PC-9 (cell line): ENCODE measurements around the gene IKZF3. TPM values are rescaled to one million over a fixed set of nuclear protein-coding genes. Genes with fewer than 3 reads are reported as not detected.

Experiments
- BruUV-seq: library from RNA; stranded (reverse); fragments of 400-500 nt; replicated peaks from 2 replicates; lab custom pipeline; 2021; lab: Mats Ljungman, UMichigan
- CTCF ChIA-PET: fragments of 300-600 bp; sonication (Branson Sonifier 250); formaldehyde crosslinking; loops from one replicate; lab custom pipeline; 2022; ENCODE audit warnings: antibody characterized with exemption; lab: Charles Lee
- POLR2A ChIA-PET: fragments of 300-600 bp; sonication (Branson Sonifier 250); formaldehyde crosslinking; loops from one replicate; lab custom pipeline; 2022; ENCODE audit warnings: antibody characterized with exemption; ENCODE audit not compliant: unreplicated experiment; lab: Charles Lee
- DNase-seq, 2 experiments: peaks; one replicate each; pipeline versions ENCODE4 v3.0.0 to v3.0.0-alpha.2; 2015 to 2022; ENCODE audit warnings: mixed read lengths in 1 of 2
- H2AFZ ChIP-seq: fragments of 200-600 bp; sonication (generic); 2 replicates; pipeline ENCODE4 v1.8.1; 2017; ENCODE audit warnings: antibody characterized with exemption
- H3F3A ChIP-seq: fragments of 200-600 bp; sonication (generic); 2 replicates; pipeline ENCODE4 v1.8.1; 2017; ENCODE audit warnings: antibody characterized with exemption, mild to moderate bottlenecking, low read depth; ENCODE audit not compliant: insufficient read depth
- H3K27ac ChIP-seq: fragments of 200-600 bp; sonication (generic); 2 replicates; pipeline ENCODE4 v1.6.1; 2016; ENCODE audit warnings: mixed run types
- H3K27me3 ChIP-seq: fragments of 200-600 bp; sonication (generic); 2 replicates; pipeline ENCODE4 v1.6.1; 2016; ENCODE audit warnings: low read depth, mixed run types; ENCODE audit not compliant: insufficient read depth
- H3K36me3 ChIP-seq: fragments of 200-600 bp; sonication (generic); 2 replicates; pipeline ENCODE4 v1.6.1; 2016; ENCODE audit warnings: low read depth, mixed run types
- H3K4me1 ChIP-seq: fragments of 200-600 bp; sonication (generic); replicated peaks from 2 replicates; pipeline ENCODE4 v1.6.1; 2016; ENCODE audit warnings: mixed run types; ENCODE audit not compliant: insufficient read depth
- H3K4me2 ChIP-seq: fragments of 200-600 bp; sonication (generic); 2 replicates; pipeline ENCODE4 v1.6.1; 2017; ENCODE audit warnings: mixed run types
- H3K4me3 ChIP-seq: fragments of 200-600 bp; sonication (generic); 2 replicates; pipeline ENCODE4 v1.6.1; 2016; ENCODE audit warnings: mixed run types
- H3K79me2 ChIP-seq: fragments of 200-600 bp; sonication (generic); 2 replicates; pipeline ENCODE4 v1.6.1; 2017; ENCODE audit warnings: low read depth, mixed run types
- H3K9me2 ChIP-seq: fragments of 200-600 bp; sonication (generic); 2 replicates; pipeline ENCODE4 v1.8.1; 2017; ENCODE audit warnings: mild to moderate bottlenecking; ENCODE audit not compliant: insufficient read depth
- H3K9me3 ChIP-seq: fragments of 200-600 bp; sonication (generic); 2 replicates; pipeline ENCODE4 v1.8.1; 2016; ENCODE audit warnings: low read depth; ENCODE audit not compliant: insufficient read depth
- H4K20me1 ChIP-seq: fragments of 200-600 bp; sonication (generic); 2 replicates; pipeline ENCODE4 v1.8.1; 2017; ENCODE audit not compliant: insufficient read depth
- EZH2 ChIP-seq: fragments of 200-600 bp; sonication (generic); IDR thresholded peaks from 2 replicates; pipeline ENCODE4 v1.8.0; 2017; ENCODE audit warnings: antibody characterized with exemption, low read depth
- intact Hi-C: fragments of 100-400 bp; cut with micrococcal nuclease; formaldehyde crosslinking; loops from one replicate; pipeline ENCODE4 v1.10.0; 2022; ENCODE audit not compliant: unreplicated experiment
- microRNA-seq: library from miRNA; unstranded; fragments of <30 nt; microRNA quantifications from one replicate; pipeline ENCODE4 v1.2.0, GENCODE V29; 2021; ENCODE audit warnings: borderline number of aligned reads, borderline replicate concordance
- total RNA-seq: library from RNA; stranded (reverse); gene quantifications from 2 replicates; pipeline ENCODE4 v1.2.3, GENCODE V29; 2021
- TF ChIP-seq, protein P1 (sequence below): fragments of 200-600 bp; sonication (generic); conservative IDR thresholded peaks from 2 replicates; pipeline ENCODE4 v1.6.1; 2017; ENCODE audit warnings: mixed run types, antibody characterized with exemption, mild to moderate bottlenecking, moderate library complexity

IKZF3 gene
- total RNA-seq, 1 experiment from 2014 or later = 0.04 TPM

DNA sequence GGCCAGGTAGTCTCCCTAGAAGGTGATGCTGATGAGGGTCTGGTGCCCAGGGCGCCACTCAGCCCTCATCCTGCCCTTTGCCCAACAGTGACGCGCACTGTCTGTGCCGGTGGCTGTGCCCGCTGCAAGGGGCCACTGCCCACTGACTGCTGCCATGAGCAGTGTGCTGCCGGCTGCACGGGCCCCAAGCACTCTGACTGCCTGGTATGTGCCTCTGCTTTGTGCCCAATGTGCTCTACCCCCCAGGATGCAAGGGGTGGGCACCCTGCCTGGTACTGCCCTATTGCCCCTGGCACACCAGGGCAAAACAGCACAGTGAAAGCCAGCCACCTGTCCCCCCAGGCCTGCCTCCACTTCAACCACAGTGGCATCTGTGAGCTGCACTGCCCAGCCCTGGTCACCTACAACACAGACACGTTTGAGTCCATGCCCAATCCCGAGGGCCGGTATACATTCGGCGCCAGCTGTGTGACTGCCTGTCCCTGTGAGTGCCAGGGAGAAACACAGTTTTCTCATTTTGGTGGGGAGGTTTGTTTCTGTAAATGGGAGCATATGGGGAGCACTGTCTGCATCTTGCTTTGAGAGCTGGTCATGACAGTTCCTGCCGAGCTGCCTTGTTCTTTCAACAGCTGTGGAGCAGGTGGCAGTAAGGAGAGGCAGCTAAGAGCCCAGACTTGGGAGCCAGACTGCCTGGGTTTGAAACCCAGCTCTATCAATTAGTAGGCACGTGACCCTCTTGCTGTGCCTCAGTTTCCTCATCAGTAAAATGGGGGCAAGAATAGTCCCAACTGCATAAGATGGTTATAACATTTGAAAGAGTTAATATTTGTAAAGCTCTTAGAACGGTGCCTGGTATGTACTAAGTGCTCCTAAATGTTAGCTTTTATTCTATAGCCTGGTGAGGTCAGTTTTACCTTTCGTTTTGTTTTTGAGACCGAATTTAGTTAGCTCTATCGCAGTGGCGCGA is 153.8 kb downstream of the IKZF3 start:
- no TSS peak for BruUV-seq

DNA sequence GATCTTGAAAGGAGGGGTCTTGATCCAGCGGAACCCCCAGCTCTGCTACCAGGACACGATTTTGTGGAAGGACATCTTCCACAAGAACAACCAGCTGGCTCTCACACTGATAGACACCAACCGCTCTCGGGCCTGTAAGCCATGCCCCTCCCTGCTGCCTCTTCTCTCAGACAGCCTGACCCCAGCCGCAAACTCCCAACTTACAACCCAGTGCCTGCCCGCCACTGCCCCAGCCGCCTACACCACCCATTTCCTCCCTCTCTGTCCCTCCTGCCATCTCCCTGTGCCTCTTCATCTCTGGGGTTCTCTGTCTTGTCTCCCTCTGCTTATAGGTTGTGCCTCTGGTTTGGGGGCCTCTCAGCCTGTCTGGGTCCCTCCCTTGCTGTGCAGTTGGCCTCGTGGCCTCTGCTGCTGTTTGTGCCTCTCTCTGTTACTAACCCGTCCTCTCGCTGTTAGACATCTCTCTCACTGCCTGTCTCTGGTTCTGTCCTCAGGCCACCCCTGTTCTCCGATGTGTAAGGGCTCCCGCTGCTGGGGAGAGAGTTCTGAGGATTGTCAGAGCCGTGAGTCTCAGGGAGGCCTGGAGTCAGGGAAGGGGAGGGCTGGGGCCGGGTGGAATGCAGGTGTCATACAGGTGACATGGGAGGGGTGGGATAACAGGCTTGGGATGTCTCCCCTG is 154.7 kb downstream of the IKZF3 start:
- no peak overlapping the region for H3K4me2 ChIP-seq
- no peaks in the 10 kb centered on the region for H3K36me3 ChIP-seq
- intact Hi-C loops = loop anchor here (5.0 kb wide), 1 partner anchor 43 kb away; no protein-coding TSS in a partner anchor
- H3K27ac ChIP-seq = no peak overlapping the region
- TF ChIP-seq EZH2 = no peak
- TF ChIP-seq, protein P1, sequence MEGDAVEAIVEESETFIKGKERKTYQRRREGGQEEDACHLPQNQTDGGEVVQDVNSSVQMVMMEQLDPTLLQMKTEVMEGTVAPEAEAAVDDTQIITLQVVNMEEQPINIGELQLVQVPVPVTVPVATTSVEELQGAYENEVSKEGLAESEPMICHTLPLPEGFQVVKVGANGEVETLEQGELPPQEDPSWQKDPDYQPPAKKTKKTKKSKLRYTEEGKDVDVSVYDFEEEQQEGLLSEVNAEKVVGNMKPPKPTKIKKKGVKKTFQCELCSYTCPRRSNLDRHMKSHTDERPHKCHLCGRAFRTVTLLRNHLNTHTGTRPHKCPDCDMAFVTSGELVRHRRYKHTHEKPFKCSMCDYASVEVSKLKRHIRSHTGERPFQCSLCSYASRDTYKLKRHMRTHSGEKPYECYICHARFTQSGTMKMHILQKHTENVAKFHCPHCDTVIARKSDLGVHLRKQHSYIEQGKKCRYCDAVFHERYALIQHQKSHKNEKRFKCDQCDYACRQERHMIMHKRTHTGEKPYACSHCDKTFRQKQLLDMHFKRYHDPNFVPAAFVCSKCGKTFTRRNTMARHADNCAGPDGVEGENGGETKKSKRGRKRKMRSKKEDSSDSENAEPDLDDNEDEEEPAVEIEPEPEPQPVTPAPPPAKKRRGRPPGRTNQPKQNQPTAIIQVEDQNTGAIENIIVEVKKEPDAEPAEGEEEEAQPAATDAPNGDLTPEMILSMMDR = no peak
- peaks cover 28% of the 10 kb centered on the region for H3K79me2 ChIP-seq
- peaks cover 35% of the 10 kb centered on the region for H3K4me1 ChIP-seq
- H3K9me2 ChIP-seq = no peaks in the 10 kb centered on the region
- H3F3A ChIP-seq = peaks cover 13% of the 10 kb centered on the region; the same call in 1 of the 2 replicates
- ChIA-PET POLR2A (no interaction called here), CTCF (no interaction called here)
- no peaks in the 10 kb centered on the region for H3K27me3 ChIP-seq
- no TSS peak for BruUV-seq
- no peak for DNase-seq
- no peak overlapping the region for H2AFZ ChIP-seq
- no peaks in the 10 kb centered on the region for H3K9me3 ChIP-seq
- H3K4me3 ChIP-seq = no peak overlapping the region
- H4K20me1 ChIP-seq = peaks cover 4% of the 10 kb centered on the region; the same call in 1 of the 2 replicates

More for the DNA sequence above, 153.8 kb downstream of the IKZF3 start:
- peaks cover 4% of the 10 kb centered on the region; the same call in 1 of the 2 replicates for H4K20me1 ChIP-seq
- no peaks in the 10 kb centered on the region for H3K9me2 ChIP-seq
- TF ChIP-seq EZH2 = no peak
- TF ChIP-seq, protein P1 = no peak
- intact Hi-C loops = loop anchor here (5.0 kb wide), 1 partner anchor 42 kb away; no protein-coding TSS in a partner anchor
- no peaks in the 10 kb centered on the region for H3K27me3 ChIP-seq
- peaks cover 10% of the 10 kb centered on the region; the same call in 1 of the 2 replicates for H3F3A ChIP-seq
- H3K36me3 ChIP-seq = no peaks in the 10 kb centered on the region
- no peak overlapping the region for H3K4me2 ChIP-seq
- no peak overlapping the region for H3K27ac ChIP-seq
- H2AFZ ChIP-seq = no peak overlapping the region
- H3K79me2 ChIP-seq = peaks cover 20% of the 10 kb centered on the region
- ChIA-PET POLR2A (no interaction called here), CTCF (interaction anchor here (0.5 kb wide), 1 partner anchor 23 kb away, joined by 3 read pairs; no protein-coding TSS in a partner anchor)
- no peak overlapping the region for H3K4me3 ChIP-seq
- peaks cover 27% of the 10 kb centered on the region for H3K4me1 ChIP-seq
- no peaks in the 10 kb centered on the region for H3K9me3 ChIP-seq
- no peak for DNase-seq

Small RNA genes lying within 50 kb of the gene (microRNA-seq; reads per million reads assigned to microRNA genes)
- gene MIR4728 = 4.0 reads per million

Other genes starting within 250 kb of the IKZF3 start
- not detected in 2 replicates for gene PPP1R1B, start 237.4 kb downstream of the IKZF3 start, total RNA-seq
- gene STARD3, start 227.2 kb downstream of the IKZF3 start, total RNA-seq = 47.7 and 55.9 TPM in 2 replicates
- gene TCAP, start 199.0 kb downstream of the IKZF3 start, total RNA-seq = 1.2 and 1.6 TPM in 2 replicates
- 0.75 and 1.1 TPM in 2 replicates for gene PNMT, start 195.9 kb downstream of the IKZF3 start, total RNA-seq
- gene PGAP3, start 176.3 kb downstream of the IKZF3 start, total RNA-seq = 15.0 and 16.2 TPM in 2 replicates
- gene ERBB2, start 164.2 kb downstream of the IKZF3 start, total RNA-seq = 87.2 and 90.6 TPM in 2 replicates
- 49.2 and 50.8 TPM in 2 replicates for gene MIEN1, start 133.8 kb downstream of the IKZF3 start, total RNA-seq
- 49.1 and 55.9 TPM in 2 replicates for gene GRB7, start 126.4 kb downstream of the IKZF3 start, total RNA-seq
- not detected in 2 replicates for gene ZPBP2, start 3.9 kb upstream of the IKZF3 start, total RNA-seq
- 39.9 and 50.4 TPM in 2 replicates for gene GSDMB, start 54.3 kb upstream of the IKZF3 start, total RNA-seq
- 51.1 and 68.1 TPM in 2 replicates for gene ORMDL3, start 63.3 kb upstream of the IKZF3 start, total RNA-seq
- gene LRRC3C, start 63.4 kb upstream of the IKZF3 start, total RNA-seq = not detected in 2 replicates
- 0.35 and 0.55 TPM in 2 replicates for gene GSDMA, start 98.7 kb upstream of the IKZF3 start, total RNA-seq
- 93.2 and 130 TPM in 2 replicates for gene PSMD3, start 116.5 kb upstream of the IKZF3 start, total RNA-seq
- gene CSF3, start 151.1 kb upstream of the IKZF3 start, total RNA-seq = not detected in 2 replicates
- gene MED24, start 190.1 kb upstream of the IKZF3 start, total RNA-seq = 67.1 and 67.2 TPM in 2 replicates
- gene THRA, start 198.7 kb upstream of the IKZF3 start, total RNA-seq = 11.4 and 13.9 TPM in 2 replicates
- gene NR1D1, start 236.3 kb upstream of the IKZF3 start, total RNA-seq = 9.3 and 10.7 TPM in 2 replicates